Stimulated activated naive CD4-positive, alpha-beta T cell treated with Interleukin-2 at 50 U/mL for 16 hours (primary cell): Measurements from ENCODE around the gene MEPCE.
A peak's percentile ranks its signal among the peaks of the same experiment; 100 is the strongest.

Experiments used
- DNase-seq: peaks from one replicate; lab custom pipeline; 2025; lab: John Stamatoyannopoulos, UW

MEPCE gene

GRCh38 chr7:100406767-100407166 is 22.9 kb upstream of the MEPCE start:
- no peak for DNase-seq

GRCh38 chr7:100407285-100408180 is 22.1 kb upstream of the MEPCE start:
- DNase-seq = peak; percentile 8

- DNase-seq = no peak
These were observed 18.5 kb upstream of the MEPCE start for GRCh38 chr7:100411101-100411500.

- DNase-seq = no peak
These were observed 16.3 kb upstream of the MEPCE start for GRCh38 chr7:100413346-100413745.

- no peak for DNase-seq
These were observed 15.7 kb upstream of the MEPCE start for GRCh38 chr7:100413889-100414288.

- DNase-seq = no peak
These were observed 14.2 kb upstream of the MEPCE start for GRCh38 chr7:100415448-100415847.

GRCh38 chr7:100418930-100419659 is 10.5 kb upstream of the MEPCE start:
- no peak for DNase-seq

DNA sequence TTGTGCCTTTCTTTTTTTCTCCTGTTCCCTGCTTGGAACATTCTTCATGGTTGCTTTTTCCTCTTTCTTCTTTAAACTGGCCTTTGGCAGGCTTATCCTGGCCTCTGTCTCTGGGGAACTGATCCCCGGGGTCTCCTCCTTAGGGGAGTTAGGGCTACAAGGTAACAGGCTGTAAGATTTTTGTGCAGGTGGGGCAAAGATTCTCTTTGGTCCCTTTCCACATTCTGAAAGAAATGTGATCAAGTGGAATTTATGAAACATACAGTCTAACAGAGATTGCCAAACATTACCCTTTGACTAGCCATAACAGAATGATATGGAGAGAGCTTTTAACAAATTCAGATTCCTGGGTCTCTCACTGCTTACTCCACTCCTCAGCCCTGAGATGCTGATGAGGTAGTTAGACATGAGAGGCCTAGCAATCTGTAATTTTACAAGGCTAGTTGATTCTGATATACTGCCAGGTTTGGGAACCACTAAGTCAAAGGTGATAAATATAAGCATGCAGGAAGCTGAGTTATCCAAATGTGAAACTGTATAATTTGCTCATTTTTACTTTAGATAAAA is 9.9 kb upstream of the MEPCE start:
- no peak for DNase-seq

DNA sequence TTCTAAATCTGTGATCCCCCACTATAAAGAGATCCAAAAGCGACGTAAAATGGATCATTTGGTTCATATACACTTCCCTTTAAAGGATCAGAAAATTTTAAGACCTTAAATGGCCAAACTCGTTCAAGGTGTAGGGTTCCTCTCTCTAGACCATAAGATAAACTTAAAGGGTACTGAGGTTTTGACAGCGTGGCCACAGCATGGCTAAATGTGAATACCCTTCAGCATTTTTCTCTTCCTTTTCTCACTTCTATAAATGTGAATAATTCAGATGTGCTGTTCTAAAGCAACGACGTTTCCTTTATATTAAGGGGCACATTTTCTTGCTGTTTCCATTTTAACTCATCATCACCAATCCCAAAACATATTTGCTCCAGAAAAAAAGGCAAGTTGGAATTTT is 6.3 kb upstream of the MEPCE start:
- DNase-seq = no peak

DNA sequence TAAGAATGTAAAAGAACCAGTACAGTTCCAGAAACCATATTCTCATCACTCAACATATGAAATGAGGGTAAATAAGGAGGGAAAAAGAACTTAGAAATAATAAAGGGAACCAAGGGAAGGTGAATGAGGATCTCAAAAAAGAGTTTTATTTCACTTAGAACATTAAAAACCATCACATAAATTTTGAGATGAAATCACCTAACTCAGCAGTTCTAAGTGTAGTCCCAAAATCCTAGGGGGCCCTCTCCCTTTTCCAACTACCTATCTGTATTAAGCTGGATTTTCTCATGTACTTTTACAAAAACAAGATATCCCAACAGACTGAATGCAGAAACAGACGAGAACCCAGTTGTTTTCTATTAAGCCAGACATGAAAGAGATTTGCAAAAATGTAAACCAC is 4.3 kb upstream of the MEPCE start:
- DNase-seq = no peak

DNA sequence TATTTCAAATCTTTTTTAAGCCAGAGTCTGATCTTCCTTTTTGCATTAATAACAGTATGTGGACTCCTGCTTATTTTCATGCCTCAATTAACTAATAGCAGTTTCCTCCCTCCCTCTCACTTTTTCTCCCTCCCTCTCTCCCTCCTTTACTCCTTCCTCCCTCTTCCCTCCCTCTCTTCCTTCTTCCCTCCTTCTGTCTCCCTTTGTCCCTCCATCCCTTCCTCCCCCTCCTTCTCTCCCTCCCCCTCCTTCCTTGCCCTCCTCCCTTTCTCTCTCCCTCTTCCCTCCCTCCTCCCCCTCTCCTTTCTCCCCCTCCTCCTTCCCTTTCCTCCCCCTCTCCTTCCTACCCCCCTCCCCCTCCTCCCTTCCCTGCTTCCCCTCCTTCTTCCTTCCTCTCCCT is 3.1 kb upstream of the MEPCE start:
- DNase-seq = no peak

DNA sequence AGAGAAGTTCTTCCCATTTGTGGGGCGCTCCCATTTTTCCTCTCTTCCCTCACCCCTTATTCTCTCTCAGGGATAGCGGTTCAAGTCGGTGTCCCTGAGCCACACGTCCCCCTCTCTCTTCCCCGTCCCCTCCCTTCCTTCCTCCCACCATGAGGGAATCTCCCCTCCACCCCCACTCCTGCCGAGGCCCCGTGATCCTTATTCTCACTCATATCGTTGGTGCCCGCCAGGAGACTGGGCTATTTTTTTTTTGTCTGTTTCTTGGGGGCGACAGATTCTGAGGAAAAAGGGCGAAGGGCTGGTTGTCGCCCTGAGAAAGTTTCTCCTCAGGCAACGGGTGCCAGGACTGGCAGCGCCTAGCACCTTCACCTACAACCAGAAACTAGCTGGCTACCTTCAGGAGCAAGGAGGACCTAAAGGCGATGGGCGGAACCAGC is 1.9 kb upstream of the MEPCE start:
- DNase-seq = no peak

DNA sequence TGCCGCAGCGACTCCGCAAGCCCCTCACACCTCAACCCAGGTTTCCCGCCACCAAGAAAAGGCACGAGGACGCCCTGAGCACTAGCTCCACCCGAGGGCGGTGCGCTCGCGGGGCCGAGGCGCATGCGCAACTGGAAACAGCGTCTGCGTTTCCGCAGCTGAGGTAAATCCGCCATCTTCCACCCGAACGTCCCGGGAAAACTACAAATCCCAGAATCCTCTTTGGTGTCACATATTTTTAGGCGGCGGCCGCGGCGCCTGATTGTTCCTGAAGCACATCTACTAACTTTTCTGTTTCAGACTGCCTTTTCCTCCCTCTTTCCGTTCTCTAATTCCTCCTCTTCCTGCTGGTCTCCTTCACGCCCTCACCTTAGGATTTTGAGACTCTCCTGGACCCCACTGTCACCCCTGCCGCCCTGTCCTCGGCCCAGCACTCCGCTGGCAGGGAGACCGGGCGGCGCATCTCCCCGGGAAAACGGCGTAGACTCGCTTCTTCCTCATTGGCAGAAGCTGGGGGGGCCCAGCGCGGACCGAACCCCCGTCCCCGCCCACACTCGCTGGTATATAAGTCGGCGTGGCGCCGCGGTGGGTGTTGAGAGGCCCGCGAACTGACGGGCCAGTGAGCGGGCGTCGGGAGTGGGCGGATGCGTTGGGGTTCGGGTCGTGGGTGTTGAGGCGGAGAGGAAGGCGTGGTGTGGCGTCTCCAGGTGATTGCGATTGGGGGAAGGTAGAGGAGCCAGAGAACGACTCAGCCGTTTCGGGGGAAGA is 1.2 kb upstream of the MEPCE start, which contains the start of gene ZCWPW1:
Gene ZCWPW1 (minus strand): TSS at position 505 of the 768 bp plus-strand sequence. CDS start 8,054 bp downstream, outside the sequence.
- DNase-seq = peak; percentile 94

DNA sequence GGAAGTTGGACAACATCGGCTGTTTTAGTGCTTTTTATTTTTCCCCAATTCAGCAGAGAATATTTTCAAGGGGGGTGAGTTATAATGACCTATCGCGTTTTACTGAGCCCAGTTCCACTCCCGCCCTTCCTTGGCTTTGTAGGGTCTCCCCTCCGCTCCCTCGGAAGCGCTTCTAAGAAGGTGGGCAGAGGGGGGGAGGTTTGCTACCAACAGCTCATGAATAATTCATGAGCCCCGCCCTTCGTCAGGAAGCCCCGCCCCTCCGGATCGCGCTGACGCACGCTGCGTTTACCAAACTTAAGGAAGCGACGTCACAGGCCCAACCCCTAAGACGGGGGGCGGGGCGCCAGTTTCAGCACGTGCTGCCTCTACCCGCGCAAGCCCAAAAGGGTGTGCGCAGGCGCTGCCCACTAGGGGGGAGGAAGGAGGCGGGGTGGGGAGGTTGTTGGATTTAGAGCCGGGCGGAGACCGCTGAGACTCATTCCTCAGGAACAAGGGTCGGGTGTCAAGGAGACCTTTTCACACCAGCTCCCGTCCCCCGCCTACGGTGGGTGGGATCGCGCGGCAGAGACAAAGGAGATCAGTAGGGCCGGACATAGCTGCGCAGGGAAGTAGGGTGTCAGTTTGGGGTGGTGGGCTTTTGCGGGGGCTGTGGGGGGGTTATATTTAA is 529 bp upstream of the MEPCE start:
- peak; percentile 100 for DNase-seq

- peak; percentile 39 for DNase-seq
These were observed 1.1 kb downstream of the MEPCE start for GRCh38 chr7:100430493-100431285.

DNA sequence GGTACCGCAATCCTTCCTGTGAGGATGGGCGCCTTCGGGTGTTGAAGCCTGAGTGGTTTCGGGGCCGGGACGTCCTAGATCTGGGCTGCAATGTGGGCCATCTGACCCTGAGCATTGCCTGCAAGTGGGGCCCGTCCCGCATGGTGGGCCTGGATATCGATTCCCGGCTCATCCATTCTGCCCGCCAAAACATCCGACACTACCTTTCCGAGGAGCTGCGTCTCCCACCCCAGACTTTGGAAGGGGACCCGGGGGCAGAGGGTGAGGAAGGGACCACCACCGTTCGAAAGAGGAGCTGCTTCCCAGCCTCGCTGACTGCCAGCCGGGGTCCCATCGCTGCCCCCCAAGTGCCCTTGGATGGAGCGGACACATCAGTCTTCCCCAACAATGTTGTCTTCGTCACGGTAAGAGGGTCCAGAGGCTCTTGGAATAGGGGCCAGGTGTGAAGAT is 1.7 kb downstream of the MEPCE start:
- DNase-seq = no peak

DNA sequence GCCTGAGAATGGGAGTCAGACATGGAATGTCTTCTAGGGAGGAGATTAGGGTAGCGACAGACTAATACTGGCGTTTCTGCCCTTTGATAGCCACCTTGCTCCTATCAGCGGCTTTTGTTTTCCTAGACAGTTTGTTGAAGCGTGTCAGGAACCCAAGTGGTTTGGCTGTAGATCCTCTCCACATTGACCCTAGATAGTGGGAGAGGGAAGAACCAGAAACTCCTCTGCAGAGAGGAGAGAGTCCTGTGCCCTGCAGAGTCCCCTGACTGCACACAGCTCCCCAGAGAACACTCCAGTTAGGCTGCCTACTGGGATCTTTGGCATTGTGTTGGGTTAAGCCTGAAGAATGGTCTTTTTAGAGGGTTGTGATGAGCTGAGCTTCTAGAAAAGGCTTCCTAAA is 2.4 kb downstream of the MEPCE start:
- DNase-seq = no peak

DNA sequence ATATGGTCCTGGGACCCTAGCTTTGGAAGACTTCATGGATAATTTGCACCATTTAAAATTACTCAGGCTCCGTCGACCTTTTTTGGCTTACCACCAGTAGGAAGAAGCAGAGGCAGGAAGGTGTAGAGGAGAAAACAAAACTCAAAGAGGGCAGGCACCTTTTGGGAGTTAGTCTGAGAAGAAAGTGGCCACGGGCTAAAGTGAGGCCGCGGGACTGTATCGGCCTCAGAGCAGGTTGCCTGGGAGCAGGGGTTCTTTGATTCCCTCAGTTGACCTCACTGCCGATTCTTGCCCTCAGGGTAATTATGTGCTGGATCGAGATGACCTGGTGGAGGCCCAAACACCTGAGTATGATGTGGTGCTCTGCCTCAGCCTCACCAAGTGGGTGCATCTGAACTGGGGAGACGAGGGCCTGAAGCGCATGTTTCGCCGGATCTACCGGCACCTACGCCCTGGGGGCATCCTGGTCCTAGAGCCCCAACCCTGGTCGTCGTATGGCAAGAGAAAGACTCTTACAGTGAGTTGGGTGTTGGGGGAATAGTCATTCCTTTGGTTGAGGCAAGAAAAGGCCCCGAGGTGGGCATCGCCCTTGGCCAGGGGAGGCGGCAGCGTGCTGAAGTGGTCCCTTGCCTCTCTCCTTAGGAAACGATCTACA is 3.1 kb downstream of the MEPCE start:
- DNase-seq = no peak

DNA sequence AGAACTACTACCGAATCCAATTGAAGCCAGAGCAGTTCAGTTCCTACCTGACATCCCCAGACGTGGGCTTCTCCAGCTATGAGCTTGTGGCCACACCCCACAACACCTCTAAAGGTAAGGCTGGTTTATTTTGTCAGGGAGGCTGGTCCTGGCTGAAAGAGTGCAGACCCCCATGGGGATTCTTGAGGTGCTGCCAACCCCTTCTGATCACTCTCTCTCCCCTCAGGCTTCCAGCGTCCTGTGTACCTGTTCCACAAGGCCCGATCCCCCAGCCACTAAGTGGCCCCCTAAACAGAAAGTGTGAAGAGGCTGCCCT is 3.6 kb downstream of the MEPCE start:
- DNase-seq = no peak
